Activated CD8-positive, alpha-beta T cell treated with anti-CD3 and anti-CD28 coated beads for 36 hours (primary cell): ENCODE results near the gene SLC35A1. TPM values are rescaled to one million over a fixed set of nuclear protein-coding genes. Genes with fewer than 3 reads are reported as not detected.

ENCODE experiments used
- ATAC-seq: fragments of 200-7000 bp; cut with Tn5 transposase; one replicate; pipeline ENCODE4 v1.10.0; 2021; ENCODE audit warnings: mild to moderate bottlenecking, moderate library complexity
- CTCF ChIA-PET: fragments of 350-600 bp; sonication (Branson Sonifier 250); formaldehyde crosslinking; loops from one replicate; lab custom pipeline; 2021; ENCODE audit warnings: antibody characterized with exemption; lab: Charles Lee
- POLR2A ChIA-PET: fragments of 350-600 bp; sonication (Branson Sonifier 250); formaldehyde crosslinking; loops from one replicate; lab custom pipeline; 2021; ENCODE audit warnings: antibody characterized with exemption; lab: Charles Lee
- DNase-seq: peaks from one replicate; pipeline ENCODE4 v3.0.0-alpha.2; 2020
- H3K27ac Mint-ChIP-seq: one replicate; pipeline ENCODE4 v1.8.0; 2021; ENCODE audit warnings: mild to moderate bottlenecking, mixed read lengths
- H3K27me3 Mint-ChIP-seq: one replicate; pipeline ENCODE4 v1.8.0; 2021; ENCODE audit warnings: mixed read lengths
- H3K36me3 Mint-ChIP-seq: one replicate; pipeline ENCODE4 v1.8.0; 2021; ENCODE audit warnings: low read depth, mixed read lengths
- H3K4me1 Mint-ChIP-seq: one replicate; pipeline ENCODE4 v1.8.0; 2021; ENCODE audit warnings: low read depth, mixed read lengths
- H3K4me3 Mint-ChIP-seq: one replicate; pipeline ENCODE4 v1.8.0; 2021; ENCODE audit warnings: mild to moderate bottlenecking, moderate library complexity, mixed read lengths
- H3K9me3 Mint-ChIP-seq: one replicate; pipeline ENCODE4 v1.8.0; 2021; ENCODE audit warnings: mixed read lengths
- intact Hi-C: fragments of 100-400 bp; cut with micrococcal nuclease; formaldehyde crosslinking; loops from one replicate; pipeline ENCODE4 v1.10.0; 2022
- total RNA-seq, 2 experiments: library from RNA; stranded (reverse); gene quantifications; one replicate each; pipeline ENCODE4 v1.2.3, GENCODE V29; 2021
- TF ChIP-seq, protein P1 (sequence below): fragments of 200-600 bp; IDR thresholded peaks from one replicate; pipeline ENCODE4 v1.8.0; 2022; ENCODE audit warnings: antibody characterized with exemption, mild to moderate bottlenecking

The SLC35A1 gene
- total RNA-seq, 2 experiments from 2014 or later: 7.7 to 7.9 TPM

DNA sequence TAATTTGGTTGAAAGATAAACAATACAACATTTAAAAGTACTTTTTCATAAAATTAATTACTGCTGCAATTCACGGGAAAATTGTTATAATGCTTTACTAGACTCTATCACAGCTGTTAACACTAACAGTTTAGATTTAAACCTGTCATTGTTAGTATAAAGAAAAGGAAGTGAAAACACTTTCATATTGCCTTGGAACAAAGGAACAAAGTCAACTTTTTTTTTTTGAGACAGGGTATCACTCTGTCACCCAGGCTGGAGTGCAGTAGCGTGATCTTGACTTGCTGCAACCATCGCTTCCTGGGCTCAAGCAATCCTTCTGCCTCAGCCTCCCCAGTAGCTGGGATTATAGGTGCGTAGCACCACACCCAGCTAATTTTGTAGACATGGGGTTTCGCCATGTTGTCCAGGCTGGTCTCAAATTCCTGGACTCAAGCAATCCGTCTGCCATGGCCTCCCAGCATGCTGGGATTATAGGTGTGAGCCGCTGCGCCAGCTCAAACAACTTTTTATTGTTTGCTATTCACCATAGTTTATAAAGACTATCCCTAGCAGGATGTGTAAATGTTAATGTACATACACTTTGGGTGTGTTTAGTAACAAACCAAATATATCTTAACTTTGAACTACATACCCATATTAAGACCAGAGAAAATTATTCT, 22.1 kb downstream of the SLC35A1 start:
- ATAC-seq: no peak
- CTCF ChIA-PET: interaction anchor here (0.5 to 1.6 kb wide), 3 partner anchors 17 to 626 kb away, joined by 3 to 4 read pairs (median 3); partner anchors contain the start of gene CFAP206
- Mint-ChIP-seq H3K4me1 (peaks cover 5% of the 10 kb centered on the region), H3K27me3 (no peaks in the 10 kb centered on the region), H3K9me3 (no peaks in the 10 kb centered on the region), H3K36me3 (peaks cover 10% of the 10 kb centered on the region), H3K4me3 (no peak overlapping the region), H3K27ac (no peak overlapping the region)
- POLR2A ChIA-PET: no interaction called here
- TF ChIP-seq, protein P1, sequence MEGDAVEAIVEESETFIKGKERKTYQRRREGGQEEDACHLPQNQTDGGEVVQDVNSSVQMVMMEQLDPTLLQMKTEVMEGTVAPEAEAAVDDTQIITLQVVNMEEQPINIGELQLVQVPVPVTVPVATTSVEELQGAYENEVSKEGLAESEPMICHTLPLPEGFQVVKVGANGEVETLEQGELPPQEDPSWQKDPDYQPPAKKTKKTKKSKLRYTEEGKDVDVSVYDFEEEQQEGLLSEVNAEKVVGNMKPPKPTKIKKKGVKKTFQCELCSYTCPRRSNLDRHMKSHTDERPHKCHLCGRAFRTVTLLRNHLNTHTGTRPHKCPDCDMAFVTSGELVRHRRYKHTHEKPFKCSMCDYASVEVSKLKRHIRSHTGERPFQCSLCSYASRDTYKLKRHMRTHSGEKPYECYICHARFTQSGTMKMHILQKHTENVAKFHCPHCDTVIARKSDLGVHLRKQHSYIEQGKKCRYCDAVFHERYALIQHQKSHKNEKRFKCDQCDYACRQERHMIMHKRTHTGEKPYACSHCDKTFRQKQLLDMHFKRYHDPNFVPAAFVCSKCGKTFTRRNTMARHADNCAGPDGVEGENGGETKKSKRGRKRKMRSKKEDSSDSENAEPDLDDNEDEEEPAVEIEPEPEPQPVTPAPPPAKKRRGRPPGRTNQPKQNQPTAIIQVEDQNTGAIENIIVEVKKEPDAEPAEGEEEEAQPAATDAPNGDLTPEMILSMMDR: no peak
- intact Hi-C loops: no loop called here
- no peak for DNase-seq

GRCh38 chr6:87498048-87498447, 25.3 kb downstream of the SLC35A1 start:
- H3K36me3 Mint-ChIP-seq: peaks cover 3% of the 10 kb centered on the region
- CTCF ChIA-PET: interaction anchor here (1.0 kb wide), 1 partner anchor 105 kb away, joined by 3 read pairs; no protein-coding TSS in a partner anchor

DNA sequence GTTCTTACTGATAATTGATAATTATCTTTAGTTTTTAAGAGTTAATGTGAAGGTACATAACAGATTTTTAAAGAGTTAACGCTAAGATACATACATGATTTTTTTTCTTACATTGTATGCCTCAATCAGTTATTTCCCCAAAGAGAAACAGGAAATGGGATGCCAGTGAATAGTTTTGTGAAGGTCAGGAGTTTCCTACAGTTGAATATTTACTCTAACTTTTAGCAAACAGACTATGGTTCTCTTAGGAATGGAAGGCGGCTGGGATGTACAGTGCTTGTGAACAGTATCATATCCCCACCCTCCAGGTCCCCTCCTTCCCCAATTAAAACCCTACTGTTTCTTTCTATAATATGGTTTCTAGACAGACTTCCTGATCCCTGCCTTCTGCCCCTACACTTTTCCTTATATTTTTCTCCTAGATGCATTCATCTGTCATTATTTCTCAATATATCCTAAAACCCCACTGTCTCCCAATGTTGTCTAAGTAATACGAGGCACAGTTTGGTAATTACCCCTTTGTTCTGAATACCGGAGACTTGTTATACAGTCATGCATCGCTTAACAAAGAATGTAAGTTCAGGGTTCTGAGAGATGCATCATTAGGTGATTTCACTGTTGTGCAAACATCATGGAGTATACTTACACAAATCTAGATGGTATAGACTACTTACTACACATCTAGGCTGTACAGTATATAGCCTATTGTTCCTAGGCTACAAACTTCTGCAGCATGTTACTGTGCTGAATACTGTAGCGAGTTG, 29.2 kb downstream of the SLC35A1 start:
- ChIA-PET CTCF (no interaction called here), POLR2A (no interaction called here)
- Mint-ChIP-seq H3K27ac (peak overlapping the region; percentile 18), H3K9me3 (no peaks in the 10 kb centered on the region), H3K36me3 (peaks cover 3% of the 10 kb centered on the region), H3K4me1 (peaks cover 2% of the 10 kb centered on the region), H3K4me3 (no peak overlapping the region), H3K27me3 (no peaks in the 10 kb centered on the region)
- ATAC-seq: no peak
- intact Hi-C loops: no loop called here
- DNase-seq: no peak
- TF ChIP-seq, protein P1: no peak

More at GRCh38 chr6:87498048-87498447, 25.3 kb downstream of the SLC35A1 start:
- DNase-seq (no peak), ATAC-seq (no peak)
- intact Hi-C loops: no loop called here
- H3K9me3 Mint-ChIP-seq: no peaks in the 10 kb centered on the region
- POLR2A ChIA-PET: interaction anchor here (0.7 kb wide), 1 partner anchor 11 kb away, joined by 3 read pairs; no protein-coding TSS in a partner anchor
- H3K4me1 Mint-ChIP-seq: peaks cover 2% of the 10 kb centered on the region
- no peak overlapping the region for H3K27ac Mint-ChIP-seq
- no peak overlapping the region for H3K4me3 Mint-ChIP-seq
- no peaks in the 10 kb centered on the region for H3K27me3 Mint-ChIP-seq
- TF ChIP-seq, protein P1: no peak

- ChIA-PET CTCF (interaction anchor here (1.6 kb wide), 1 partner anchor 15 kb away, joined by 3 read pairs; no protein-coding TSS in a partner anchor), POLR2A (interaction anchor here (0.6 kb wide), 1 partner anchor 1402 kb away, joined by 3 read pairs; no protein-coding TSS in a partner anchor)
- intact Hi-C loops: no loop called here
- DNase-seq (no peak), ATAC-seq (no peak)
- peaks cover 6% of the 10 kb centered on the region for H3K36me3 Mint-ChIP-seq
- H3K27ac Mint-ChIP-seq: peak overlapping the region; percentile 67
- no peaks in the 10 kb centered on the region for H3K4me1 Mint-ChIP-seq
- H3K27me3 Mint-ChIP-seq: no peaks in the 10 kb centered on the region
- no peak overlapping the region for H3K4me3 Mint-ChIP-seq
- no peaks in the 10 kb centered on the region for H3K9me3 Mint-ChIP-seq
- TF ChIP-seq, protein P1: no peak
Observed at GRCh38 chr6:87504441-87504840, 31.7 kb downstream of the SLC35A1 start.

DNA sequence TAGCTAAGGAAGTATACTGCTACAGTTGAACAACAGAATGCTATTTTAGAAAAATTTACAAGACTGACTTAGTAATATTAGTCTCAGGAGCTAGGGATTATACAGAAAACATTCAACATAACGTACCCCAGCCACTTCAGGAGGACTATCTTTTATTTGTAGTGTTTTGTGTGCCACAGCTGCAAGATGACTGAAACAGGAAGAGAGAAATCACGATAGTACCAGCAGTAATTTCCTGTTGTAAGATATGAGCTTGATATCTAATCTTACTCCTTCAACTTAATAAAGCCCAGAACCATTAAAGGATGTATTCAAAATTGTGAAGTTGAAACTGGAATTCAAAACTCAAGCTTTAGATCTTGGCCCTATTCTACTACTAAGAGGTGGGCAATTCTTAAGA, 42.1 kb downstream of the SLC35A1 start:
- TF ChIP-seq, protein P1: no peak

More for the DNA sequence above, 42.1 kb downstream of the SLC35A1 start:
- intact Hi-C loops: no loop called here
- Mint-ChIP-seq H3K27me3 (no peaks in the 10 kb centered on the region), H3K9me3 (no peaks in the 10 kb centered on the region), H3K36me3 (peaks cover 25% of the 10 kb centered on the region), H3K27ac (peak overlapping the region; percentile 75), H3K4me1 (peaks cover 4% of the 10 kb centered on the region), H3K4me3 (no peak overlapping the region)
- POLR2A ChIA-PET: interaction anchor here (1.1 kb wide), 1 partner anchor 10 kb away, joined by 3 read pairs; no protein-coding TSS in a partner anchor
- CTCF ChIA-PET: no interaction called here
- ATAC-seq (no peak), DNase-seq (no peak)
